Hepatic stellate cell (primary cell): Measurements from ENCODE around the gene PVR.
"Not testable (repeated sequence)": the region's sequence is repeated elsewhere in the genome, so short reads cannot be mapped to it uniquely, and the experiment has no call there.

Source experiments
- DNase-seq: peaks from one replicate; pipeline ENCODE4 v3.0.0; 2011; ENCODE audit warnings: low spot score

Gene PVR

GRCh38 chr19:44700547-44700946 lies 56.8 kb downstream of the PVR start:
- DNase-seq, result no peak

- DNase-seq, result no peak
These were observed 57.5 kb downstream of the PVR start for GRCh38 chr19:44701228-44701627.

- no peak for DNase-seq
These were observed 59.0 kb downstream of the PVR start for GRCh38 chr19:44702551-44703176.

GRCh38 chr19:44703336-44704078 lies 59.8 kb downstream of the PVR start:
- no peak for DNase-seq

- no peak for DNase-seq
These were observed 61.3 kb downstream of the PVR start for GRCh38 chr19:44704982-44705381.

- no peak for DNase-seq
These were observed 61.8 kb downstream of the PVR start for GRCh38 chr19:44705502-44706010.

- DNase-seq, result no peak
These were observed 63.0 kb downstream of the PVR start for GRCh38 chr19:44706506-44707236.

GRCh38 chr19:44707794-44708193 lies 64.1 kb downstream of the PVR start:
- DNase-seq, result no peak

- DNase-seq, result no peak
These were observed 65.2 kb downstream of the PVR start for GRCh38 chr19:44708940-44709339.

- DNase-seq, result not testable (repeated sequence)
These were observed 65.9 kb downstream of the PVR start for GRCh38 chr19:44709434-44710266.

GRCh38 chr19:44710483-44710882 lies 66.8 kb downstream of the PVR start:
- DNase-seq, result no peak

- no peak for DNase-seq
These were observed 69.3 kb downstream of the PVR start for GRCh38 chr19:44712864-44713515.
